Mammary epithelial cell (primary cell): ENCODE measurements around the gene SORBS2.

Experiments
- CTCF ChIP-seq, 2 donors: IDR thresholded peaks in 1 of 2; conservative IDR thresholded peaks in 1 of 2; 2 replicates each; pipeline ENCODE4 v1.5.1; 2011 to 2012; ENCODE audit warnings: inconsistent platforms in 2 of 2, low read length in 2 of 2, mild to moderate bottlenecking in 2 of 2, control low read depth in 1 of 2, low read depth in 1 of 2; ENCODE audit not compliant: insufficient read depth in 1 of 2; ENCODE audit errors: extremely low read depth in 1 of 2
- EZH2 ChIP-seq: IDR thresholded peaks from 2 replicates; pipeline ENCODE4 v1.6.1; 2012; ENCODE audit warnings: low read length, inconsistent platforms, borderline replicate concordance

- no peak for TF ChIP-seq CTCF (conservative IDR thresholded peaks at IDR 0.05 in 1 of 2, IDR thresholded peaks at IDR 0.05 in 1 of 2; ENCODE audit: extremely low read depth in 1 of 2, insufficient read depth in 1 of 2, low read depth in 1 of 2, low read length in 2 of 2)
- TF ChIP-seq EZH2 = no peak
Measured at GRCh38 chr4:185783574-185783973, 28.4 kb downstream of the SORBS2 start.
